PC-9 (cell line): ENCODE data around the gene PRDM16.

Experiments used
- CTCF ChIP-seq: fragments of 200-600 bp; sonication (generic); conservative IDR thresholded peaks from 2 replicates; pipeline ENCODE4 v1.6.1; 2017; ENCODE audit warnings: mixed run types, antibody characterized with exemption, mild to moderate bottlenecking, moderate library complexity
- EZH2 ChIP-seq: fragments of 200-600 bp; sonication (generic); IDR thresholded peaks from 2 replicates; pipeline ENCODE4 v1.8.0; 2017; ENCODE audit warnings: antibody characterized with exemption, low read depth

- TF ChIP-seq CTCF = peak; percentile 51; the same call in 1 of the 2 replicates
- no peak for TF ChIP-seq EZH2
These were observed 251.5 kb downstream of the PRDM16 start for GRCh38 chr1:3320246-3321152.
